K562 (cell line): Measurements from ENCODE around the gene AMN1. TPM values are rescaled to one million over a fixed set of nuclear protein-coding genes. Genes with fewer than 3 reads are reported as not detected.

Experiments used
- ATAC-seq: fragments of 200-7000 bp; cut with Tn5 transposase; 3 replicates; pipeline ENCODE4 v1.9.1; 2020; ENCODE audit warnings: moderate library complexity
- BruUV-seq: library from RNA; stranded (reverse); fragments of 400-500 nt; replicated peaks from 2 replicates; lab custom pipeline; 2021; lab: Mats Ljungman, UMichigan
- CTCF ChIA-PET: fragments of 300-600 bp; formaldehyde crosslinking; extraction: SDS; loops from one replicate; lab custom pipeline; 2021; ENCODE audit warnings: low intra/inter-chr PET ratio; lab: Yijun Ruan, JAX
- POLR2A ChIA-PET: fragments of 300-600, 350-650 bp; sonication (Branson Sonifier 250); formaldehyde crosslinking; extraction: SDS; loops from one replicate; lab custom pipeline; 2021; ENCODE audit warnings: antibody characterized with exemption, inconsistent platforms; lab: Yijun Ruan, JAX
- DNase-seq, 4 experiments: peaks; one replicate each; pipeline versions ENCODE4 v3.0.0 to v3.0.0-alpha.2; 2011 to 2018; ENCODE audit warnings: low spot score in 3 of 4, mixed read lengths in 3 of 4; ENCODE audit errors: extremely low read depth in 1 of 4
- FAIRE-seq: peaks from 2 replicates; lab custom pipeline; 2011; peaks lifted over from hg19 to GRCh38; lab: Jason Lieb, UNC
- H2AFZ ChIP-seq: 2 replicates; pipeline ENCODE4 v1.6.0; 2011; ENCODE audit warnings: low read depth, low read length, control low read depth, inconsistent platforms
- H3K27ac ChIP-seq: fragments of 200-600 bp; 3 replicates; pipeline ENCODE4 v1.8.0; 2011; ENCODE audit warnings: low read depth, mild to moderate bottlenecking, control low read depth, inconsistent platforms, low read length, moderate library complexity, mixed read lengths; ENCODE audit errors: extremely low read depth
- H3K27me3 ChIP-seq, 2 experiments: fragments of 300-600 bp in 1 of 2; 2 replicates in 1 of 2; 3 replicates in 1 of 2; pipeline versions ENCODE4 v1.6.0 to v1.8.0; 2011; ENCODE audit warnings: inconsistent platforms in 2 of 2, low read length in 2 of 2, mild to moderate bottlenecking in 1 of 2, mixed read lengths in 1 of 2, moderate library complexity in 1 of 2; ENCODE audit not compliant: control insufficient read depth in 2 of 2, insufficient read depth in 2 of 2
- H3K36me3 ChIP-seq: fragments of 300-600 bp; 3 replicates; pipeline ENCODE4 v1.8.0; 2011; ENCODE audit warnings: mild to moderate bottlenecking, low read length, inconsistent platforms; ENCODE audit not compliant: control insufficient read depth, insufficient read depth
- H3K4me1 ChIP-seq, 2 experiments: fragments of 200-600 bp in 1 of 2; replicated peaks in 1 of 2; 2 replicates in 1 of 2; 3 replicates in 1 of 2; pipeline versions ENCODE4 v1.5.1 to v1.8.0; 2011; ENCODE audit warnings: inconsistent platforms in 2 of 2, low read length in 2 of 2, mild to moderate bottlenecking in 1 of 2, mixed read lengths in 1 of 2, moderate library complexity in 1 of 2; ENCODE audit not compliant: control insufficient read depth in 2 of 2, insufficient read depth in 2 of 2
- H3K4me2 ChIP-seq: 2 replicates; pipeline ENCODE4 v1.6.1; 2011; ENCODE audit warnings: low read length, control low read depth, inconsistent platforms, mixed read lengths; ENCODE audit not compliant: insufficient read depth
- H3K4me3 ChIP-seq: fragments of 200-600 bp; sonication (generic), shearing (Covaris generic); 2 replicates; pipeline ENCODE4 v1.5.1; 2016; ENCODE audit warnings: control low read depth, inconsistent platforms
- H3K79me2 ChIP-seq: fragments of 200-600 bp; 3 replicates; pipeline ENCODE4 v1.8.0; 2011; ENCODE audit warnings: low read length, inconsistent platforms; ENCODE audit not compliant: control insufficient read depth, insufficient read depth
- H3K9ac ChIP-seq, 2 experiments: 2 replicates each; pipeline versions ENCODE4 v1.6.0 to v1.6.1; 2011; ENCODE audit warnings: low read depth in 2 of 2, low read length in 2 of 2, control low read depth in 1 of 2, inconsistent platforms in 1 of 2, mild to moderate bottlenecking in 1 of 2, mixed read lengths in 1 of 2; ENCODE audit not compliant: insufficient read depth in 1 of 2
- H3K9me1 ChIP-seq: one replicate; pipeline ENCODE4 v1.6.0; 2011; ENCODE audit warnings: inconsistent platforms, mild to moderate bottlenecking, low read length, moderate library complexity; ENCODE audit not compliant: control insufficient read depth, insufficient read depth
- H3K9me3 ChIP-seq: replicated peaks from 2 replicates; pipeline ENCODE4 v1.5.1; 2011; ENCODE audit warnings: low read depth, low read length, inconsistent platforms; ENCODE audit not compliant: control insufficient read depth, insufficient read depth
- H4K20me1 ChIP-seq: replicated peaks from 2 replicates; pipeline ENCODE4 v1.6.1; 2011; ENCODE audit warnings: low read length, inconsistent platforms, mixed read lengths; ENCODE audit not compliant: control insufficient read depth, insufficient read depth
- ADNP ChIP-seq: fragments of 200-800 bp; sonication (Bioruptor generic); IDR thresholded peaks from 2 replicates; pipeline ENCODE4 v1.6.1; 2016; ENCODE audit warnings: missing genetic modification characterization, missing compliant biosample characterization
- ARID3B ChIP-seq: fragments of 250-450 bp; sonication (Bioruptor Pico); IDR thresholded peaks from 2 replicates; pipeline ENCODE4 v1.4.0; 2020; ENCODE audit warnings: borderline replicate concordance
- BCOR ChIP-seq: fragments of 450-650 bp; IDR thresholded peaks from 2 replicates; pipeline ENCODE4 v1.6.1; 2016
- BRD4 ChIP-seq: fragments of 200-600 bp; sonication (generic); IDR thresholded peaks from 2 replicates; pipeline ENCODE4 v1.6.1; 2017; ENCODE audit warnings: inconsistent platforms
- CEBPB ChIP-seq: fragments of 450-650 bp; IDR thresholded peaks from 2 replicates; pipeline ENCODE4 v1.6.1; 2016; ENCODE audit warnings: missing genetic modification characterization, missing compliant biosample characterization
- CEBPG ChIP-seq, 3 experiments: fragments of 200-800 bp in 1 of 3; sonication (Bioruptor generic) in 1 of 3; sonication (generic) in 1 of 3; formaldehyde crosslinking in 1 of 3; IDR thresholded peaks in 2 of 3; conservative IDR thresholded peaks in 1 of 3; 2 replicates each; pipeline versions ENCODE4 v1.6.1 to v1.8.0; 2016 to 2022; ENCODE audit warnings: missing compliant biosample characterization in 2 of 3, missing genetic modification characterization in 2 of 3, mild to moderate bottlenecking in 1 of 3, missing genetic modification reagents in 1 of 3
- DACH1 ChIP-seq: fragments of 450-650 bp; IDR thresholded peaks from 2 replicates; pipeline ENCODE4 v1.6.1; 2018; ENCODE audit not compliant: partially characterized antibody
- FOXA3 ChIP-seq, 2 experiments: fragments of 450-650 bp in 1 of 2; sonication (generic) in 1 of 2; formaldehyde crosslinking; IDR thresholded peaks in 1 of 2; conservative IDR thresholded peaks in 1 of 2; 2 replicates each; pipeline versions ENCODE4 v1.4.0 to v1.8.0; 2020 to 2022; ENCODE audit warnings: mild to moderate bottlenecking in 2 of 2, missing genetic modification reagents in 1 of 2
- PHF21A ChIP-seq: fragments of 450-650 bp; IDR thresholded peaks from 2 replicates; pipeline ENCODE4 v1.6.1; 2017; ENCODE audit warnings: low read depth, borderline replicate concordance
- RBM25 ChIP-seq: fragments of 200-400 bp; formaldehyde crosslinking; IDR thresholded peaks from 2 replicates; pipeline ENCODE4 v1.6.1; 2018; ENCODE audit warnings: low read length, low read depth, moderate library complexity; ENCODE audit not compliant: severe bottlenecking
- RFX7 ChIP-seq: fragments of 250-450 bp; sonication (Bioruptor Pico); IDR thresholded peaks from 2 replicates; pipeline ENCODE4 v1.5.1; 2021; ENCODE audit warnings: mild to moderate bottlenecking
- TFAM ChIP-seq: fragments of 250-450 bp; sonication (Bioruptor Pico); conservative IDR thresholded peaks from 2 replicates; pipeline ENCODE4 v1.5.0; 2021; ENCODE audit warnings: mild to moderate bottlenecking, moderate library complexity
- YY1 ChIP-seq, 3 experiments: IDR thresholded peaks; 2 replicates each; pipeline ENCODE4 v1.6.1; 2011; ENCODE audit warnings: low read length in 2 of 3, mild to moderate bottlenecking in 2 of 3, moderate library complexity in 2 of 3, borderline replicate concordance in 1 of 3, control low read depth in 1 of 3, low read depth in 1 of 3; ENCODE audit not compliant: insufficient read depth in 3 of 3, insufficient replicate concordance in 2 of 3, control insufficient read depth in 1 of 3, insufficient read length in 1 of 3; ENCODE audit errors: extremely low read depth in 1 of 3
- ZNF121 ChIP-seq: sonication (generic); formaldehyde crosslinking; conservative IDR thresholded peaks from 2 replicates; pipeline ENCODE4 v1.8.0; 2022; ENCODE audit warnings: missing genetic modification reagents
- WGBS: fragments of 100-300 bp; shearing (Covaris generic); methylation state at CpG from one replicate; pipeline ENCODE4 v1.1.6; 2016; ENCODE audit warnings: low coverage, mixed read lengths; ENCODE audit not compliant: insufficient coverage; ENCODE audit errors: missing lambda C conversion rate; 5-methylcytosine and 5-hydroxymethylcytosine counted together
- in situ Hi-C: fragments of 300-500 bp; cut with MboI; formaldehyde crosslinking; loops from 4 replicates; pipeline ENCODE4 v1.15.0; 2018; ENCODE audit warnings: inconsistent platforms, mixed read lengths
- intact Hi-C: fragments of 100-400 bp; cut with micrococcal nuclease; formaldehyde crosslinking; loops from 2 replicates; pipeline ENCODE4 v1.14.2; 2022
- polyA plus RNA-seq, 8 experiments: library from polyadenylated mRNA; depleted of rRNA in 4 of 8; stranded (reverse) in 5 of 8; unstranded in 3 of 8; fragments of >200 nt; fragmentation: Nextera tagmentation in 2 of 8; fragmentation: Illumina TruSeq in 1 of 8; extraction: Ambion mirVana in 2 of 8; extraction: Trizol in 1 of 8; gene quantifications; 2 replicates each; pipeline versions ENCODE4 v1.2.1 to v1.2.3, GENCODE V29; 2011 to 2014; ENCODE audit warnings: inconsistent platforms in 1 of 8, missing spikeins in 1 of 8
- total RNA-seq, 7 experiments: library from RNA; depleted of rRNA in 6 of 7; stranded (reverse); fragments of >200 nt in 6 of 7; fragmentation: Illumina TruSeq in 2 of 7; extraction: Trizol in 2 of 7; gene quantifications; 2 replicates each; pipeline versions ENCODE4 v1.2.1 to v1.2.3, GENCODE V29; 2011 to 2021; ENCODE audit warnings: low replicate concordance in 1 of 7
- TF ChIP-seq, protein P1 (sequence below): fragments of 250-450 bp; sonication (Bioruptor Pico); IDR thresholded peaks from 2 replicates; pipeline ENCODE4 v1.4.0; 2020

Gene AMN1
- total and polyA plus RNA-seq, 9 of the 15 experiments (the other 6 are each of a cell fraction or from before 2014, with no cell fraction given): 5.2 to 27.6 (median 13.0) TPM

GRCh38 chr12:31715283-31715825, 13.5 kb downstream of the AMN1 start (continued):
- TF ChIP-seq YY1 (IDR thresholded peaks at IDR 0.05; ENCODE audit: borderline replicate concordance in 1 of 3, control insufficient read depth in 1 of 3, extremely low read depth in 1 of 3, insufficient read depth in 3 of 3, insufficient read length in 1 of 3, insufficient replicate concordance in 2 of 3, low read depth in 1 of 3, low read length in 2 of 3): peak; percentile 45 to 93 (median 74)
- TF ChIP-seq ARID3B: no peak
- TF ChIP-seq TFAM (CRISPR knock-in tag): no peak

- intact Hi-C loops: loop anchor here (1.0 kb wide), 1 partner anchor 15 kb away; the partner anchor contains the start of gene AMN1
- peak overlapping the region in 1 of 2 experiments; percentile 93; a peak in 2 of 4 replicates for H3K9ac ChIP-seq
- no peak for TF ChIP-seq PHF21A
- TF ChIP-seq, protein P1, sequence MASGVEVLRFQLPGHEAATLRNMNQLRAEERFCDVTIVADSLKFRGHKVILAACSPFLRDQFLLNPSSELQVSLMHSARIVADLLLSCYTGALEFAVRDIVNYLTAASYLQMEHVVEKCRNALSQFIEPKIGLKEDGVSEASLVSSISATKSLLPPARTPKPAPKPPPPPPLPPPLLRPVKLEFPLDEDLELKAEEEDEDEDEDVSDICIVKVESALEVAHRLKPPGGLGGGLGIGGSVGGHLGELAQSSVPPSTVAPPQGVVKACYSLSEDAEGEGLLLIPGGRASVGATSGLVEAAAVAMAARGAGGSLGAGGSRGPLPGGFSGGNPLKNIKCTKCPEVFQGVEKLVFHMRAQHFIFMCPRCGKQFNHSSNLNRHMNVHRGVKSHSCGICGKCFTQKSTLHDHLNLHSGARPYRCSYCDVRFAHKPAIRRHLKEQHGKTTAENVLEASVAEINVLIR (CRISPR knock-in tag): no peak
- TF ChIP-seq BCOR: peak; percentile 34; the same call in 1 of the 2 replicates
- TF ChIP-seq DACH1: peak; percentile 70
- TF ChIP-seq FOXA3 (CRISPR knock-in tag; conservative IDR thresholded peaks at IDR 0.05 in 1 of 2, IDR thresholded peaks at IDR 0.05 in 1 of 2): 0 out of 4 replicates have a peak, but pooled peaks of 1 of the 2 experiments have one; percentile 16
- TF ChIP-seq CEBPB (tag): peak; percentile 82
- TF ChIP-seq CEBPG (CRISPR knock-in tag; IDR thresholded peaks at IDR 0.05): no peak
- TF ChIP-seq CEBPG (tag; conservative IDR thresholded peaks at IDR 0.05 in 1 of 2, IDR thresholded peaks at IDR 0.05 in 1 of 2): peak; percentile 64 to 66
- no peak for TF ChIP-seq RFX7 (CRISPR knock-in tag)
- peak; percentile 10; the same call in 1 of the 2 replicates for TF ChIP-seq BRD4
- peak; percentile 89 for TF ChIP-seq ZNF121
- TF ChIP-seq ADNP (tag): peak; percentile 33; the same call in 1 of the 2 replicates
- TF ChIP-seq RBM25: peak; percentile 38
These were observed 14.2 kb downstream of the AMN1 start for GRCh38 chr12:31714406-31715271.

More at GRCh38 chr12:31714406-31715271, 14.2 kb downstream of the AMN1 start:
- FAIRE-seq: peak; percentile 46
- H3K27me3 ChIP-seq: no peaks in the 10 kb centered on the region
- H3K9me1 ChIP-seq: no peaks in the 10 kb centered on the region
- ChIA-PET POLR2A (interaction anchor here (0.8 to 6.4 kb wide), 13 partner anchors 12 to 397 kb away, joined by 3 to 85 read pairs (median 5); partner anchors contain the start of genes AMN1 and ETFBKMT), CTCF (no interaction called here)
- H3K36me3 ChIP-seq: no peaks in the 10 kb centered on the region
- peak overlapping the region; percentile 78 for H2AFZ ChIP-seq
- TSS peak; percentile 81 for BruUV-seq
- peak overlapping the region; percentile 89 for H3K4me2 ChIP-seq
- in situ Hi-C loops: no loop called here
- peak overlapping the region; percentile 49; the same call in 1 of the 2 replicates for H3K4me3 ChIP-seq
- H3K4me1 ChIP-seq: peaks cover 5 to 18% of the 10 kb centered on the region in 2 experiments; a peak in 4 of 5 replicates
- H3K79me2 ChIP-seq: peaks cover 41% of the 10 kb centered on the region
- no peaks in the 10 kb centered on the region for H4K20me1 ChIP-seq
- DNase-seq: no peak
- no peaks in the 10 kb centered on the region; the same call in 1 of the 2 replicates for H3K9me3 ChIP-seq
- 56% methylated on average over 3 of the region's 3 CpGs for WGBS
- peak overlapping the region; percentile 97 for H3K27ac ChIP-seq
- peak; percentile 3 for ATAC-seq
